Stimulated activated naive B cell treated with anti-CD40 and anti-IgM and Interleukin-4, amounts not matched to agents 10 μg/mL and 1 μg/mL and 100 μg/mL, for 72 hours (primary cell): ENCODE measurements around the gene KIF26A.

Source experiments
- ATAC-seq, 2 donors: fragments of 150-1000 bp; cut with Tn5 transposase; replicated peaks; 2 replicates each; pipeline ENCODE4 v1.10.0; 2021; ENCODE audit warnings: moderate library complexity in 1 of 2
- DNase-seq: peaks from one replicate; pipeline ENCODE4 v3.0.0; 2021
- H3K27ac Mint-ChIP-seq: one replicate; pipeline ENCODE4 v1.8.0; 2022; ENCODE audit warnings: mild to moderate bottlenecking, mixed read lengths
- H3K27me3 Mint-ChIP-seq, 2 donors: one replicate each; pipeline ENCODE4 v1.8.0; 2022; ENCODE audit warnings: mixed read lengths in 2 of 2
- H3K36me3 Mint-ChIP-seq, 2 donors: one replicate each; pipeline ENCODE4 v1.8.0; 2022; ENCODE audit warnings: mixed read lengths in 2 of 2, mild to moderate bottlenecking in 1 of 2
- H3K4me1 Mint-ChIP-seq, 2 donors: one replicate each; pipeline ENCODE4 v1.8.0; 2022; ENCODE audit warnings: mixed read lengths in 2 of 2, mild to moderate bottlenecking in 1 of 2
- H3K4me3 Mint-ChIP-seq, 2 donors: one replicate each; pipeline ENCODE4 v1.8.0; 2022; ENCODE audit warnings: mild to moderate bottlenecking in 2 of 2, mixed read lengths in 2 of 2, moderate library complexity in 1 of 2
- H3K9me3 Mint-ChIP-seq, 2 donors: one replicate each; pipeline ENCODE4 v1.8.0; 2022; ENCODE audit warnings: mixed read lengths in 2 of 2, mild to moderate bottlenecking in 1 of 2

The KIF26A gene

DNA sequence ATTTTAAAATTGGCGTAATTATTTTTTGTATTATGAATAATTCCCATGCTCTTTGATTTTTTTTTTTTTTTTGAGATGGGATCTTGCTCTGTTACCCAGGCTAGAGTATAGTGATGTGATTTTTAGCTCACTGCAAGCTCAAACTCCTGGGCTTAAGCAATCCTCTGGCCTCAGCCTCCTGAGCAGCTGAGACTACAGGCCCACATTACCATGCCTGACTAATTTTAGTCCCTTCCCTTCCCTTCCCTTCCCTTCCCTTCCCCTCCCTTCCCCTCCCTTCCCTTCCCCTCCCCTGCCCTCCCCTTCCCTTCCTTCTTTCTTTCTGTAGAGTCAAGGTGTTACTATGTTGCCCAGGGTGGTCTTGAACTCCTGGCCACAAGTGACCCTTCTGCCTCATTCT lies 9.4 kb upstream of the KIF26A start:
- DNase-seq (no peak), ATAC-seq (no peak)
- H3K27me3 Mint-ChIP-seq: peaks cover 45 to 67% of the 10 kb centered on the region in 2 donors
- H3K4me3 Mint-ChIP-seq: no peak overlapping the region
- no peak overlapping the region for H3K27ac Mint-ChIP-seq
- peaks cover 8 to 23% of the 10 kb centered on the region in 2 donors for H3K36me3 Mint-ChIP-seq
- H3K4me1 Mint-ChIP-seq: peaks cover 0 to 5% of the 10 kb centered on the region in 2 donors
- peaks cover 30 to 33% of the 10 kb centered on the region in 2 donors for H3K9me3 Mint-ChIP-seq

DNA sequence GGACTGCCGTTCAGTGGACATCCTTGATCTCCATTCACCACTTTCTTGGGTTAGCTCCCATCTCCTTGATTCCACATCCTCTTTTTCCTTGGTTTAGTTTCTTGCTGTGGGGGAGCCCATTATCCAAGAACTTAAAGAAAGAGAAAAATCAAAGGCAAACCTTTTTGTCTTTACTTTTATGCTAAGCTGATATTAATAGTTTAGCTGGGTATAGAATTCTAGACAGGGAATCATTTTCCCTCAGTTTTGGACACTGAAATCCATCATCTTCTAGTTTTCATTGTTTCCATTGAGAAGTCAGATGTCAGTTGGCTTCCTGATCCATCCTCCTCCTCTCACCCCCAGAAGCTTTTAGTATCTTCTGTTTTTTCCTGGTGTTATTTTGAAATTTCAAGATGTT lies 8.8 kb upstream of the KIF26A start:
- no peak overlapping the region for H3K4me3 Mint-ChIP-seq
- H3K4me1 Mint-ChIP-seq: peaks cover 0 to 7% of the 10 kb centered on the region in 2 donors
- H3K36me3 Mint-ChIP-seq: peaks cover 6 to 20% of the 10 kb centered on the region in 2 donors
- H3K27me3 Mint-ChIP-seq: peaks cover 47 to 69% of the 10 kb centered on the region in 2 donors
- H3K27ac Mint-ChIP-seq: no peak overlapping the region
- no peak for ATAC-seq
- no peak for DNase-seq
- peaks cover 28 to 31% of the 10 kb centered on the region in 2 donors for H3K9me3 Mint-ChIP-seq

DNA sequence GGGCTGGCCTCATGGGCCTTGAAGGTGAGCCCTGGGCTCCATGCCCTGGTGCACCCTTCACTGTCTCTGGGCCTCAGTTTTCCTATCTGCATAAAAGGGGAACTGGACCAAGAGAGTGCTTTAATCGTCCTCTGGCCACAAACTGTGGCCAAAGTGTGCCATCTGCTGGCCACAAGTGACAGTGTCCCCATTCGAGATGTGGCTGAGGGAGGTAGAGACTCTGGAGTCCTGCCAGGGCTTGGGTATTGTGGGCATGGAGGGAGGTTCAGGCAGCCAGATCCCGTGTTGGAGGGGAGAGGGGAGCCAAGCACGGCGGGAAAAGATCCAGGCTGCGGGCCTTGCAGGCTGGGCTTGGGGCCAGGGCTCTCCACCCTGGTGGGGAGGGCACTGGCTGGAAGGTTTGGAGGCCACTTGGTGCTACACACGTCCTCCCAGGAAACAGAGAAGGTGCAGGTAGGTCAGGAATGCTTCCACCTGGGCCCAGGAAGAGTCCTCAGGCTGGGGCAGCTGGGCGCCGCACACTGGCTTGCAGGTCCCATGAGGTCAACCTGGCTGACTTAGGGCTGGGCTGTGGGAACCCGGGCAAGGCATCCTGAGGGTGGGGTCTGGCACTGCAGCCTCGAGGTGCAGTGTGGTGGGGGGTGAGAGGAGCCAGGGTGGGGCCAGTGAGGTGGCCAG lies 7.3 kb upstream of the KIF26A start:
- peaks cover 4 to 18% of the 10 kb centered on the region in 2 donors for H3K4me1 Mint-ChIP-seq
- peaks cover 21 to 25% of the 10 kb centered on the region in 2 donors for H3K9me3 Mint-ChIP-seq
- no peak for DNase-seq
- ATAC-seq: peak; percentile 69 to 78
- H3K36me3 Mint-ChIP-seq: peaks cover 6 to 17% of the 10 kb centered on the region in 2 donors
- H3K27ac Mint-ChIP-seq: no peak overlapping the region
- H3K4me3 Mint-ChIP-seq: no peak overlapping the region
- H3K27me3 Mint-ChIP-seq: peaks cover 60 to 83% of the 10 kb centered on the region in 2 donors

DNA sequence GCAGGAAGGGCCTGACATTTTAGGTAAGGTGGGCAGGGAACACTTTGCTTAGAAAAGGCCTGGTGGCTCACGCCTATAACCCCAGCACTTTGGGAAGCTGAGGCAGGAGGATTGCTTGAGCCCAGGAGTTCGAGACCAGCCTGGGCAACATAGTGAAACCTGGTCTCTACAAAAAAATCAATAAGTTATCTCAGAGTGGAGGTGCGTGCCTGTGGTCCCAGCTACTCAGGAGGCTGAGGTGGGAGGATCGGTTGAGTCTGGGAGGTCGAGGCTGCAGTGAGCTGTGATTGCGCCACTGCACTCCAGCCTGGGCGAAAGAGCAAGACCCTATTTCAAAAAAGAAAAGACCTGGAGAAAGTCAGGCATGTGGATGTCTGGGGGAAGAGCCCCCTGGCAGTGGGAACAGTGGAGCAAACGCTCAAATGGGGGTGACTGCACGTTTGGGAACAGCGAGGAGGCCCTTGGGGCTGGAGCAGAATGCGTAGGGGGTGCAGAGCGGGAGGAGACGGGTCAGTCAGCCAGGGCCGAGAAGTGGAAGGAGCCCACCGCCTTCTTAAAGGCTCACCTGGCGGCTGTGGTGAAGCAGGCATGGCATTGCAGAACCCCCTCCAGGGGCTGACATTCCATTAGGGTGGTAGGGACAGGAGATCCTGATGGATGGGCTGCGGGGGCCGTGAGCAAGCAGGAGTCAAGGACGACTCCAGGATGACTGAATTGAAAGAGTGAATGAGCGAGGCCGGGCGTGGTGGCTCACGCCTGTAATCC lies 6.2 kb upstream of the KIF26A start:
- H3K4me1 Mint-ChIP-seq: peaks cover 9 to 27% of the 10 kb centered on the region in 2 donors
- ATAC-seq (no peak), DNase-seq (no peak)
- peaks cover 3 to 17% of the 10 kb centered on the region in 2 donors for H3K36me3 Mint-ChIP-seq
- H3K4me3 Mint-ChIP-seq: no peak overlapping the region
- peaks cover 17 to 18% of the 10 kb centered on the region in 2 donors for H3K9me3 Mint-ChIP-seq
- peaks cover 65 to 87% of the 10 kb centered on the region in 2 donors for H3K27me3 Mint-ChIP-seq
- no peak overlapping the region for H3K27ac Mint-ChIP-seq

DNA sequence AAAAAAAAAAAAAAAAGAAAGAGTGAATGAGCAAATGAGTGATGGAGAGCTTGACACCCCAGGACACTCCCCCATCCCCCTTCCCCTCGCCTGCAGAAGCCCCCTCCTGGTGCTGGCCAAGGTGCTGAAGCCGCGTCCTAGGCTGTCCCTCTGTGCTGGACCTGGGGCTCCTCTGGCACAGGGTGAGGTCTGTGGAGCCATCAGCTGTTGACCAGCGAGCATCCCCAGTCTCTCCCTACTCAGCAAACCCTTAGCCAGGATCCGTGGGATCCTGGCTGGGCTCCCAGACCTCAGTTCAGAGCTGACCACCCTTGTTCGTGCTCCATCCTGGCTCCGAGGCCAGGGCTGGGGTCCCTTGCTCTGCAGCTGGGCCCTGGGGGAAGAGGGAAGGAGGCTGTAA lies 5.4 kb upstream of the KIF26A start:
- peaks cover 3 to 17% of the 10 kb centered on the region in 2 donors for H3K36me3 Mint-ChIP-seq
- peaks cover 66 to 81% of the 10 kb centered on the region in 2 donors for H3K27me3 Mint-ChIP-seq
- H3K27ac Mint-ChIP-seq: no peak overlapping the region
- H3K4me3 Mint-ChIP-seq: no peak overlapping the region
- ATAC-seq (no peak), DNase-seq (no peak)
- H3K9me3 Mint-ChIP-seq: peaks cover 13 to 17% of the 10 kb centered on the region in 2 donors
- H3K4me1 Mint-ChIP-seq: peaks cover 9 to 30% of the 10 kb centered on the region in 2 donors

DNA sequence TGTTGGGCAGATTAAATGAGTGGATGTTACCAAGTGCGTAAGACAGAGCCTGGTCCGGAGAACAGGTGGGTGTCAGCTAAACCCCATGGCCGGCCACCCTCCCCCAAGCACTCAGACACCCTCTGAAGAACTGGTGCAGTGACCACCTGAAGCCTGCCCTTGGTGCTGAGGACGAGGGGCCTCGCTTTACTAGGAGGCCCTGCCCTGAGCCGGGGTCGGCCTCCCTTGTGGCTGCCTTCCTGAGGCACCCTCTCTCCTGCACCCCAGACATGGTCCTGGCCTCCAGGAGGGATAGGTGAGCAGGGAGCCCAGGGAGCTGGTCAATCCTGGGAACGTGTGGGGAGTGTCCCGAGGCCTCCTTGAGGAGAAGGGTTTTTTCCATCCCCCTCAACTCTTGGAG lies 4.9 kb upstream of the KIF26A start:
- Mint-ChIP-seq H3K9me3 (peaks cover 13 to 15% of the 10 kb centered on the region in 2 donors), H3K4me1 (peaks cover 9 to 30% of the 10 kb centered on the region in 2 donors), H3K27ac (no peak overlapping the region), H3K4me3 (no peak overlapping the region), H3K27me3 (peaks cover 64 to 78% of the 10 kb centered on the region in 2 donors), H3K36me3 (peaks cover 3 to 15% of the 10 kb centered on the region in 2 donors)
- ATAC-seq (no peak), DNase-seq (no peak)

DNA sequence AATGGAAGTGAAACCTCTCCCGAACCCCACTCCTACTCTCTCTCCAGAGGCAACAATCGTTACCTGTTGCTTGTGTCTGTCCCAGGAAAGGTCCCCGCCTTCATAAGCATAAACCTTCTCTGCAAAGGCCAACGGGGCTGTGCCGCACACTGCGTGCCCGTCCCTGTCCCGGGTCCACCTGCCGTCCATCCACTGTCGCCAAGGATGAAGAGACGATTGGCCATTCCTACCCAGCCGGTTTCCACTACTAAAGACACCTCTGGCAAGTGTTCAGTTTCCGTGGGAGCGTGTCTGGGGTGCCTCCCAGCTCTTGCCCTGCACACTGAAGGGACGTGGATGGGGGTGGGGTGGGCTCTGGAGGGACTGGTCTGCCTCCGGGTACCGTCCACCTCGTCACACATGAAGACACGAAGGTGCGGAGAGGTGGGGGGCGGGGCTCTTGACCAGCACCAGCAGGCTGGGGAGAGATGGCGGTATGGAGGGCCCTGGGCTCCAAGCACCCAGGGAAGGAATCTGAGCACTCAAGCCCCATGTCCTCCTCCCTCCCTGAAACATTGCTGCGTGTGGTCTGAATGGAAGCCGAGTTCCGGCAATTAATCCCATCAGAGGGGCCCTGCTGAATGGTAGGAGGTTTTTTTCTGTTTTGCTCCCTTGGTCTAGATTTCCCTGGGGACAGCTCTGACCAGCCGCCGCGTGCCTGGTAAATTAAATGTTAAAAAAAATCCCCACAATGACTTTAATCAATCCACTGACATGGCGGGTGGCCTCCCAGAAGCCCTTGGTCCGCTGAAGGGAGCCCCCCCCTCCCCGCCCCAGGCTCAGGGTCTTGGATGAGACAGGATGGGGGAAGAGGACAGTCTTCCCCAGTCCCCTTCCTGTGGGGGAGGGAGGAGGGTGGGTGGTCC lies 4.1 kb upstream of the KIF26A start:
- Mint-ChIP-seq H3K9me3 (peaks cover 9 to 10% of the 10 kb centered on the region in 2 donors), H3K36me3 (peaks cover 1 to 11% of the 10 kb centered on the region in 2 donors), H3K4me1 (peaks cover 11 to 33% of the 10 kb centered on the region in 2 donors), H3K27me3 (peaks cover 61 to 75% of the 10 kb centered on the region in 2 donors), H3K4me3 (no peak overlapping the region), H3K27ac (no peak overlapping the region)
- DNase-seq (no peak), ATAC-seq (no peak)

DNA sequence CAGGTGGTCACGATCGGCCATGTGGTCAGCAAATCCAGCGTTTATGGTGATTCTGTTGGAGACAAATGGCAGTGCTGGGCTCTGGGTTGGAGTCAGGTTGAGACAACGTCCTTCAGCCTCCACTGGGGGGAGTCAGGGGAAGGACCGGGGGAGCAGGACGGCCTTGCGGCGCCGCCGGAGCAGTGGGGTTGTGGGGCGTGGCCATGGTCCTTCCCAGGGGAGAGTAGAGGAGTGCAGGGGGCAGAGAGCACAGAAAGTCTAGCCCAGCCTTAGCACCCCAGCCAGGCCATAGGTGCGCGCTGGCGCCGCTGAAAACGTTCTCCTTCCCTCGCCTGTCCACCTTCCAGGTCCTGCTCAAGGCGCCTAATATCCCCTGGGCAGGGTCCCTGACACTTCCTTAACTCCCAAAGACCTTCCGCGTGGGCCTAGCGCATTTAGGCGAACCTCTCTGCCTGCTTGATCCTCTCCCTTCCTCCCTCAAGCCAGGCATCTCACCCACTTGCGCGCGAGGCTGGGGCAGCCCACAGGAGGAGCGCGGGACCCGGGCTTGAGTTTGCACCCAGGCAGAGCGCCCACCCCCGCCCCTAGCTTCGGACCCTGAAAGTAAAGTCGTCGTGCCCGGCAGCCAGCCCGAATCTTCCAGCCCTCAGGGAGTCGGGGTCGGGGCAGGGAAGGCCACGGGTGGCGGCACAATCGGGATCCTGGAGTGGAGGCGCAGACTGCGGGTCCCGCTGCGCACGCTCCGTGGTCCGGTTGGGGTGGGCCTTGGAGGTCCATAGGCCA lies 3.1 kb upstream of the KIF26A start:
- ATAC-seq (peak in 1 of 2 donors; percentile 23), DNase-seq (no peak)
- Mint-ChIP-seq H3K9me3 (peaks cover under 1 to 2% of the 10 kb centered on the region in 2 donors), H3K4me3 (peak overlapping the region; percentile 44 to 63), H3K36me3 (peaks cover 0 to 4% of the 10 kb centered on the region in 2 donors), H3K4me1 (peaks cover 12 to 34% of the 10 kb centered on the region in 2 donors), H3K27ac (peak overlapping the region; percentile 68), H3K27me3 (peaks cover 56 to 77% of the 10 kb centered on the region in 2 donors)

DNA sequence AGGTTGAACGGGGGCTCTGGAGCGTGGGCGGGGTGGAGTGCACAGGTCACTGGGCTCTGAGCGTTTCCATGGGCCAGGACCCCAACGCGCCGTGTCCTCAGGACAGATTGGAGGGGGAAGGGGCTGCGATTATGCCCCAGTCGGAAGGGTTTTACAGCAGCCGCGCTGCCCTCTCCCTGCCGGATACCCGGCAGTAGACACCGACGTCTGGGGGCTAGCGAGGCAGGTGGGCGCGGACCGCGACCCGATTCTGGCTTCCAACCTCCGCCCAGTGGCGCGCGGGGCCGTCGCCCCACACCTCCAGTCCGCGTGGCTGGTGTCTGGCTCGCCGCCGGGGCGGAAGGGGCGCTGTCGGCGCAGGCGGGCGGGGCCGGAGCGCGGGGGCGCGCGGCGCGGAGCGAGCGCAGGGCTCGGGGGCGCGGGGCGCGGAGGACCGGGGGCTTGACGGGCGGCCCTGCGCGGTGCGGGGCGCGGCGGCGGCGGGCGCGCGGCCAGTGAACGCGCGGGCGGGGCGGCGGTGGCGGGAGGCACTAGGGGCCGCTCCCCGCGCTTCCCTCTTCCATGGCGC lies 2.4 kb upstream of the KIF26A start:
- H3K36me3 Mint-ChIP-seq: peaks cover 0 to 2% of the 10 kb centered on the region in 2 donors
- H3K4me3 Mint-ChIP-seq: peak overlapping the region; percentile 44 to 63
- peaks cover 12 to 34% of the 10 kb centered on the region in 2 donors for H3K4me1 Mint-ChIP-seq
- no peak for ATAC-seq
- no peak for DNase-seq
- peaks cover 57 to 81% of the 10 kb centered on the region in 2 donors for H3K27me3 Mint-ChIP-seq
- no peak overlapping the region for H3K27ac Mint-ChIP-seq
- H3K9me3 Mint-ChIP-seq: peaks cover 0 to under 1% of the 10 kb centered on the region in 2 donors

DNA sequence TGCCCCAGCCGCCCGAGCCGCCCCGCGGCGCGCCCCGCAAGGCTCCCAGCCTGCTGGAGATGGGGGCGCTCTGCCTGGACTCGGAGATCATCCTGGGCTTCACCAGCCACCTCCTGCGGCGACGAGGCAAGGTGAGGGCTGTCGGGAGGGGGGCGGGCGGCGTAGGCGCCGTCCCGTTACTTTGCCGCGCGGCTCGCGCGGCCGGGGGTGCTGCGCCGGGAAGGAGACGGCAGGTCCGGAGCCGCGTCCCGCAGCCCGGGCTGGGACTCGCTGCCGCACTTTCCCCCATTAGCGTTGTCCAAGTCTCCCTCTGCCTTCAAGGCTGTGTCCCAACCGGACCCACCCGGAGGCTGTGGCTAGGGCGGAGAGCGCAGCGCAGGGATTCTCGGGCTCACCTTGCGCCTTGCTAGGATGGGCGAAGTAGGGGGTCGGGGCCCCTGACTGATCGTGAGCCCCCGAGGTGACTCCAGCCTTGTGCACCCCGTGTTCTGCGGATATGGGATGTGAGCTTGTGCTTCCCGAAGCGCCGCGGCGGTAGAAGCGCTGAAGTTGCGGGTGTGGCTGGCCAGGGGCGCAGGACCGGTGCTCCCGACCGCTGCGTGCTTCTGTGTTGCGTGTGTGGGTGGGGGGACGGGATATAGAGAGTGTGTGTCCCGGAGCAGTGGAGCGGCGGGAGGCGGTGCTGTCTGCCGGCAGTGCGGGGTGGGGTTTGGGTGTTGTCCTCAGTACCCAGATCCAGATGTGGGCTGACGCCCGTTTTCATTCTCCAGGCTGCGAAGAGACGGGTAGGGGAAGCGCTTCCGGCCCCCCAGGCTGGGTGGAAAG lies 1.7 kb upstream of the KIF26A start:
- Mint-ChIP-seq H3K4me3 (peak overlapping the region; percentile 63 to 68), H3K9me3 (no peaks in the 10 kb centered on the region), H3K4me1 (peaks cover 12 to 34% of the 10 kb centered on the region in 2 donors), H3K27me3 (peaks cover 51 to 75% of the 10 kb centered on the region in 2 donors), H3K27ac (peak overlapping the region; percentile 73), H3K36me3 (no peaks in the 10 kb centered on the region)
- DNase-seq (no peak), ATAC-seq (no peak)

DNA sequence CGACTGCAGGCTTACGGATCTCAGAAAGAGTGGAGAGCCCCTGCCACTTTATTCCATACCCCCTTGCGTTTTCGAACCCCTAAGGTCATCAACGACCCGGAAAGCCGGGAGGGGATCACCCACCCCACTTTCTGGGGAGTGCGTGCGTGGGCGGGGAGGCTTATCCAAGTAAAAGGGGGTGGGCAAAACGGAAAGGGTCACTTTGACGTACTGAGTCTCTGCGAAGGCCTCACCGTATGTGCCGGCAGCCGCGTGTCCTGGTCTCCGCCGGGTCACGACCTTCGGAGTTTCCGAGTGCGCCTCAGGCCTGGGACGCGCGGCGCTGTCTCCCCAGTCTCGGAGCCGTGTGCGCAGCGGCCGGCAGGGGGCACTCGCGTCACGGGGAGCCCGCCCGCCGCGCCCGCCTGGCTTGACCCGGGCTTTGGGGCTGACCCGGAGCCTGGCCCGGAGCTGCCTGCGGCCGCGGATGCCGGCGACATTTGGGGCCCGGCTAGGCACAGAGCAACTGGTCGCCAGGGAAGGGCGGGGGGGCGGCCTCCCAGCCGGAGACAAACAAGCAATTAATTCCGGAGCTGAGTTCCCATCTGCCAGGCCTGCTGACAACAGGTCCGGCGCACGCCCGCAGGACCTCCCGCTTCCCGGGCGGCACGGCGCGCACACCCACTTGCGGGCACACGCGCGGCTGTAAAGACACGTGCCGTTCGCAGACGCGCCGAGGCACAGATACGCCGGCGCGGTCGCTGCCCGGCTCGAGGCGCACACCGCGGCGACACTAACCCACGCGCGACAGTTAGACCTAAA lies 890 bp upstream of the KIF26A start:
- ATAC-seq: peak; percentile 87 to 88
- peak overlapping the region; percentile 73 for H3K27ac Mint-ChIP-seq
- no peaks in the 10 kb centered on the region for H3K9me3 Mint-ChIP-seq

More for the DNA sequence above, 890 bp upstream of the KIF26A start:
- Mint-ChIP-seq H3K4me3 (peak overlapping the region; percentile 63 to 68), H3K4me1 (peaks cover 12 to 34% of the 10 kb centered on the region in 2 donors), H3K36me3 (no peaks in the 10 kb centered on the region), H3K27me3 (peaks cover 45 to 73% of the 10 kb centered on the region in 2 donors)
- DNase-seq: peak; percentile 52
